Effector CD4-positive, alpha-beta T cell (primary cell): Measurements from ENCODE around the gene NKX1-1.

ENCODE experiments used
- DNase-seq: peaks from one replicate; pipeline ENCODE4 v3.0.0-alpha.2; 2020

The NKX1-1 gene

GRCh38 chr4:1416051-1416947, 10.1 kb upstream of the NKX1-1 start:
- DNase-seq, result no peak

- DNase-seq, result no peak
These were observed 9.4 kb upstream of the NKX1-1 start for GRCh38 chr4:1415681-1415981.

- no peak for DNase-seq
These were observed 8.8 kb upstream of the NKX1-1 start for GRCh38 chr4:1414831-1415680.

- DNase-seq, result no peak
These were observed 7.6 kb upstream of the NKX1-1 start for GRCh38 chr4:1413687-1414479.

GRCh38 chr4:1413204-1413663, 7.0 kb upstream of the NKX1-1 start:
- DNase-seq, result no peak

- DNase-seq, result no peak
These were observed 6.3 kb upstream of the NKX1-1 start for GRCh38 chr4:1412376-1413203.

- no peak for DNase-seq
These were observed 5.5 kb upstream of the NKX1-1 start for GRCh38 chr4:1411436-1412375.

GRCh38 chr4:1410491-1411325, 4.5 kb upstream of the NKX1-1 start:
- peak; percentile 20 for DNase-seq

GRCh38 chr4:1409491-1410425, 3.5 kb upstream of the NKX1-1 start:
- no peak for DNase-seq

- DNase-seq, result no peak
These were observed 2.8 kb upstream of the NKX1-1 start for GRCh38 chr4:1409079-1409478.

GRCh38 chr4:1408418-1408817, 2.2 kb upstream of the NKX1-1 start:
- no peak for DNase-seq

- DNase-seq, result no peak
These were observed 1.6 kb upstream of the NKX1-1 start for GRCh38 chr4:1407657-1408333.

GRCh38 chr4:1406981-1407656, 877 bp upstream of the NKX1-1 start:
- no peak for DNase-seq

- DNase-seq, result no peak
These were observed 427 bp downstream of the NKX1-1 start for GRCh38 chr4:1405636-1406393.

GRCh38 chr4:1405254-1405635, 997 bp downstream of the NKX1-1 start:
- DNase-seq, result no peak

GRCh38 chr4:1404573-1405253, 1.5 kb downstream of the NKX1-1 start:
- no peak for DNase-seq
